SK-N-SH (cell line): Measurements from ENCODE around the gene PRPF18.

ENCODE experiments used
- CTCF ChIP-seq: fragments of 200-600 bp; sonication (generic); IDR thresholded peaks from 2 replicates; pipeline ENCODE4 v1.6.1; 2017; ENCODE audit warnings: antibody characterized with exemption, mild to moderate bottlenecking, moderate library complexity
- FOSL2 ChIP-seq: IDR thresholded peaks from 2 replicates; pipeline ENCODE4 v1.4.0; 2012; ENCODE audit warnings: low read depth, mild to moderate bottlenecking, moderate library complexity, borderline replicate concordance
- MAX ChIP-seq: IDR thresholded peaks from 2 replicates; pipeline ENCODE4 v1.4.0; 2012; ENCODE audit warnings: low read depth
- POLR2AphosphoS5 ChIP-seq: IDR thresholded peaks from 2 replicates; pipeline ENCODE4 v1.6.1; 2012; ENCODE audit warnings: low read depth, low read length
- SIN3A ChIP-seq: IDR thresholded peaks from 2 replicates; pipeline ENCODE4 v1.6.1; 2012; ENCODE audit warnings: low read depth, mild to moderate bottlenecking, low read length, moderate library complexity, borderline replicate concordance
- SMC3 ChIP-seq: IDR thresholded peaks from 2 replicates; pipeline ENCODE4 v1.6.1; 2012; ENCODE audit warnings: low read depth, low read length, improper control_type of control experiment

- TF ChIP-seq CTCF = no peak
- TF ChIP-seq MAX = no peak
- TF ChIP-seq SMC3 = no peak
- TF ChIP-seq SIN3A = no peak
- TF ChIP-seq POLR2AphosphoS5 = no peak
- no peak for TF ChIP-seq FOSL2
Observed at GRCh38 chr10:13608246-13608853, 21.6 kb downstream of the PRPF18 start.
